MM.1S (cell line): Measurements from ENCODE around the gene NAE1.

Source experiments
- DNase-seq: peaks from one replicate; pipeline ENCODE4 v3.0.0-alpha.2; 2015
- H2AFZ ChIP-seq: fragments of 300-600 bp; sonication (generic); 2 replicates; pipeline ENCODE4 v1.6.0; 2016; ENCODE audit warnings: antibody characterized with exemption, low read length
- H3F3A ChIP-seq: fragments of 300-600 bp; sonication (generic); 2 replicates; pipeline ENCODE4 v1.6.1; 2016; ENCODE audit warnings: mild to moderate bottlenecking, antibody characterized with exemption, low read length, moderate library complexity, mixed read lengths; ENCODE audit not compliant: insufficient read depth
- H3K27ac ChIP-seq: fragments of 300-600 bp; sonication (generic); 2 replicates; pipeline ENCODE4 v1.5.1; 2016; ENCODE audit warnings: mild to moderate bottlenecking, low read length
- H3K27me3 ChIP-seq: fragments of 300-600 bp; sonication (generic); replicated peaks from 2 replicates; pipeline ENCODE4 v1.6.0; 2016; ENCODE audit warnings: low read length; ENCODE audit not compliant: insufficient read depth
- H3K36me3 ChIP-seq: fragments of 300-600 bp; sonication (generic); replicated peaks from 2 replicates; pipeline ENCODE4 v1.6.1; 2016; ENCODE audit warnings: mild to moderate bottlenecking, low read length, mixed read lengths; ENCODE audit not compliant: insufficient read depth
- H3K4me1 ChIP-seq: fragments of 300-600 bp; sonication (generic); 2 replicates; pipeline ENCODE4 v1.6.1; 2016; ENCODE audit warnings: low read length, mixed read lengths
- H3K4me2 ChIP-seq: fragments of 300-600 bp; sonication (generic); 2 replicates; pipeline ENCODE4 v1.6.0; 2016; ENCODE audit warnings: low read depth, low read length
- H3K4me3 ChIP-seq: fragments of 300-600 bp; sonication (generic); 2 replicates; pipeline ENCODE4 v1.5.1; 2016; ENCODE audit warnings: low read length, mixed read lengths
- H3K79me2 ChIP-seq: fragments of 300-600 bp; sonication (generic); 2 replicates; pipeline ENCODE4 v1.6.1; 2016; ENCODE audit warnings: mixed run types, low read length, mixed read lengths
- H3K9ac ChIP-seq: fragments of 300-600 bp; sonication (generic); 2 replicates; pipeline ENCODE4 v1.6.1; 2016; ENCODE audit warnings: low read length, mixed read lengths
- H3K9me2 ChIP-seq: fragments of 300-600 bp; sonication (generic); replicated peaks from 2 replicates; pipeline ENCODE4 v1.6.1; 2016; ENCODE audit warnings: mild to moderate bottlenecking, low read length, mixed read lengths; ENCODE audit not compliant: insufficient read depth
- H3K9me3 ChIP-seq: fragments of 300-600 bp; sonication (generic); replicated peaks from 2 replicates; pipeline ENCODE4 v1.6.1; 2016; ENCODE audit warnings: mild to moderate bottlenecking, low read length, mixed read lengths; ENCODE audit not compliant: insufficient read depth
- H4K20me1 ChIP-seq: fragments of 300-600 bp; sonication (generic); 2 replicates; pipeline ENCODE4 v1.6.1; 2016; ENCODE audit warnings: mild to moderate bottlenecking, low read length, moderate library complexity, mixed read lengths; ENCODE audit not compliant: insufficient read depth
- CTCF ChIP-seq: fragments of 300-600 bp; sonication (generic); IDR thresholded peaks from 2 replicates; pipeline ENCODE4 v1.5.1; 2016; ENCODE audit warnings: antibody characterized with exemption, low read length, mixed read lengths
- EZH2 ChIP-seq: fragments of 300-600 bp; sonication (generic); optimal IDR thresholded peaks from 2 replicates; pipeline ENCODE3; 2017; ENCODE audit warnings: low read depth, mild to moderate bottlenecking, antibody characterized with exemption, low read length, mixed read lengths
- EZH2phosphoT487 ChIP-seq: fragments of 300-600 bp; sonication (generic); IDR thresholded peaks from 2 replicates; pipeline ENCODE4 v1.6.1; 2018; ENCODE audit warnings: antibody characterized with exemption, low read length

NAE1 gene

GRCh38 chr16:66810391-66810790 is 20.4 kb downstream of the NAE1 start:
- TF ChIP-seq CTCF (no peak), EZH2 (no peak), EZH2phosphoT487 (no peak)
- H3K4me2 ChIP-seq, result no peak overlapping the region
- no peaks in the 10 kb centered on the region for H3F3A ChIP-seq
- H3K9ac ChIP-seq, result no peak overlapping the region
- H3K9me3 ChIP-seq, result no peaks in the 10 kb centered on the region
- no peak overlapping the region for H3K4me3 ChIP-seq
- DNase-seq, result no peak
- H3K27ac ChIP-seq, result no peak overlapping the region
- no peaks in the 10 kb centered on the region; the same call in 1 of the 2 replicates for H3K36me3 ChIP-seq
- H4K20me1 ChIP-seq, result no peaks in the 10 kb centered on the region
- H2AFZ ChIP-seq, result no peak overlapping the region
- no peaks in the 10 kb centered on the region for H3K4me1 ChIP-seq
- H3K27me3 ChIP-seq, result no peaks in the 10 kb centered on the region
- no peaks in the 10 kb centered on the region for H3K79me2 ChIP-seq
- H3K9me2 ChIP-seq, result no peaks in the 10 kb centered on the region

- H2AFZ ChIP-seq, result no peak overlapping the region
- no peaks in the 10 kb centered on the region; the same call in 1 of the 2 replicates for H3K36me3 ChIP-seq
- H3K4me1 ChIP-seq, result no peaks in the 10 kb centered on the region
- no peak overlapping the region for H3K4me2 ChIP-seq
- no peaks in the 10 kb centered on the region for H3K79me2 ChIP-seq
- H3K9ac ChIP-seq, result no peak overlapping the region
- H3K9me3 ChIP-seq, result no peaks in the 10 kb centered on the region
- H3K27ac ChIP-seq, result no peak overlapping the region
- H3K4me3 ChIP-seq, result no peak overlapping the region
- no peaks in the 10 kb centered on the region for H3K9me2 ChIP-seq
- H3K27me3 ChIP-seq, result no peaks in the 10 kb centered on the region
- no peak for TF ChIP-seq CTCF
- TF ChIP-seq EZH2, result no peak
- no peak for TF ChIP-seq EZH2phosphoT487
- no peaks in the 10 kb centered on the region for H3F3A ChIP-seq
- H4K20me1 ChIP-seq, result no peaks in the 10 kb centered on the region
- DNase-seq, result no peak
These were observed 21.0 kb downstream of the NAE1 start for GRCh38 chr16:66809765-66810164.

- Histone ChIP-seq H2AFZ (no peak overlapping the region), H3K4me2 (no peak overlapping the region), H4K20me1 (no peaks in the 10 kb centered on the region), H3K4me1 (no peaks in the 10 kb centered on the region), H3K9me3 (no peaks in the 10 kb centered on the region), H3K79me2 (no peaks in the 10 kb centered on the region), H3K4me3 (no peak overlapping the region), H3K36me3 (no peaks in the 10 kb centered on the region; the same call in 1 of the 2 replicates), H3F3A (no peaks in the 10 kb centered on the region), H3K9me2 (no peaks in the 10 kb centered on the region), H3K27ac (no peak overlapping the region), H3K9ac (no peak overlapping the region), H3K27me3 (no peaks in the 10 kb centered on the region)
- DNase-seq, result no peak
- TF ChIP-seq EZH2 (no peak), CTCF (no peak), EZH2phosphoT487 (no peak)
These were observed 28.6 kb downstream of the NAE1 start for GRCh38 chr16:66802159-66802558.
